NT2/D1 (cell line): ENCODE data around the gene BSN.

Experiments used
- DNase-seq: peaks from one replicate; pipeline ENCODE4 v3.0.0-alpha.2; 2011; ENCODE audit warnings: low read depth, low spot score
- H3K27me3 ChIP-seq: 2 replicates; pipeline ENCODE4 v1.6.0; 2011; ENCODE audit warnings: mild to moderate bottlenecking; ENCODE audit not compliant: insufficient read length, insufficient read depth
- H3K36me3 ChIP-seq: 2 replicates; pipeline ENCODE4 v1.6.1; 2011; ENCODE audit warnings: mild to moderate bottlenecking, low read length, mixed read lengths; ENCODE audit not compliant: insufficient read depth, insufficient read length
- H3K4me1 ChIP-seq: 2 replicates; pipeline ENCODE4 v1.5.1; 2011; ENCODE audit not compliant: insufficient read depth, insufficient read length
- H3K4me3 ChIP-seq: 2 replicates; pipeline ENCODE4 v1.5.1; 2011; ENCODE audit warnings: low read depth; ENCODE audit not compliant: insufficient read length
- H3K9ac ChIP-seq: 2 replicates; pipeline ENCODE4 v1.6.0; 2011; ENCODE audit warnings: low read depth; ENCODE audit not compliant: insufficient read length
- H3K9me3 ChIP-seq: 2 replicates; pipeline ENCODE4 v1.5.1; 2011; ENCODE audit warnings: mild to moderate bottlenecking, low read length; ENCODE audit not compliant: insufficient read depth
- SUZ12 ChIP-seq: IDR thresholded peaks from 2 replicates; pipeline ENCODE4 v1.6.1; 2011; ENCODE audit not compliant: insufficient read length, insufficient read depth; ENCODE audit errors: extremely low read depth
- YY1 ChIP-seq: IDR thresholded peaks from 2 replicates; pipeline ENCODE4 v1.6.1; 2011; ENCODE audit not compliant: insufficient read length, insufficient read depth
- ZNF274 ChIP-seq: IDR thresholded peaks from 2 replicates; pipeline ENCODE4 v1.6.1; 2011; ENCODE audit warnings: mild to moderate bottlenecking, low read depth, low read length

BSN gene

GRCh38 chr3:49670940-49671290 lies 116.6 kb downstream of the BSN start:
- H3K4me1 ChIP-seq: peaks cover 19% of the 10 kb centered on the region
- H3K4me3 ChIP-seq: no peak overlapping the region
- no peak for DNase-seq
- H3K9ac ChIP-seq: no peak overlapping the region
- no peaks in the 10 kb centered on the region for H3K9me3 ChIP-seq
- peaks cover 16% of the 10 kb centered on the region for H3K36me3 ChIP-seq
- H3K27me3 ChIP-seq: no peaks in the 10 kb centered on the region
- no peak for TF ChIP-seq ZNF274
- no peak for TF ChIP-seq SUZ12
- TF ChIP-seq YY1: no peak

- Histone ChIP-seq H3K9ac (no peak overlapping the region), H3K27me3 (no peaks in the 10 kb centered on the region), H3K36me3 (peaks cover 22% of the 10 kb centered on the region), H3K9me3 (no peaks in the 10 kb centered on the region), H3K4me1 (peaks cover 17% of the 10 kb centered on the region), H3K4me3 (no peak overlapping the region)
- DNase-seq: peak; percentile 84
- TF ChIP-seq YY1 (no peak), SUZ12 (no peak), ZNF274 (no peak)
Observed at GRCh38 chr3:49671291-49672288, 117.3 kb downstream of the BSN start.

GRCh38 chr3:49673121-49673714 lies 118.9 kb downstream of the BSN start:
- H3K4me1 ChIP-seq: peaks cover 11% of the 10 kb centered on the region
- peaks cover 39% of the 10 kb centered on the region for H3K36me3 ChIP-seq
- H3K4me3 ChIP-seq: peak overlapping the region; percentile 95
- no peaks in the 10 kb centered on the region for H3K27me3 ChIP-seq
- DNase-seq: no peak
- H3K9me3 ChIP-seq: no peaks in the 10 kb centered on the region
- H3K9ac ChIP-seq: peak overlapping the region; percentile 99
- no peak for TF ChIP-seq YY1
- no peak for TF ChIP-seq ZNF274
- no peak for TF ChIP-seq SUZ12

- no peak for TF ChIP-seq YY1
- no peak for TF ChIP-seq SUZ12
- TF ChIP-seq ZNF274: no peak
- Histone ChIP-seq H3K9me3 (no peaks in the 10 kb centered on the region), H3K27me3 (no peaks in the 10 kb centered on the region), H3K36me3 (peaks cover 45% of the 10 kb centered on the region), H3K4me3 (peak within 1 kb of the TSS; percentile 95), H3K4me1 (peaks cover 11% of the 10 kb centered on the region), H3K9ac (peak within 1 kb of the TSS; percentile 99)
- peak; percentile 97 for DNase-seq
Observed at GRCh38 chr3:49673715-49674496, 119.6 kb downstream of the BSN start, which contains the start of gene APEH. APEH (plus strand) TSS chr3:49674351; CDS start chr3:49674402, 51 bp downstream.

GRCh38 chr3:49674497-49674983 lies 120.3 kb downstream of the BSN start:
- no peaks in the 10 kb centered on the region for H3K9me3 ChIP-seq
- H3K4me1 ChIP-seq: peaks cover 11% of the 10 kb centered on the region

GRCh38 chr3:49675912-49676311 lies 121.6 kb downstream of the BSN start:
- H3K4me3 ChIP-seq: no peak overlapping the region
- no peaks in the 10 kb centered on the region for H3K27me3 ChIP-seq
- H3K36me3 ChIP-seq: peaks cover 61% of the 10 kb centered on the region
- TF ChIP-seq YY1 (no peak), SUZ12 (no peak), ZNF274 (no peak)
- no peaks in the 10 kb centered on the region for H3K9me3 ChIP-seq
- no peak for DNase-seq
- H3K9ac ChIP-seq: no peak overlapping the region
- peaks cover 9% of the 10 kb centered on the region for H3K4me1 ChIP-seq

More at GRCh38 chr3:49674497-49674983, 120.3 kb downstream of the BSN start:
- H3K36me3 ChIP-seq: peaks cover 52% of the 10 kb centered on the region
- no peaks in the 10 kb centered on the region for H3K27me3 ChIP-seq
- peak overlapping the region; percentile 99 for H3K9ac ChIP-seq
- H3K4me3 ChIP-seq: peak overlapping the region; percentile 95
- no peak for TF ChIP-seq YY1
- no peak for TF ChIP-seq ZNF274
- DNase-seq: no peak
